Pancreas (tissue), 10 donors: ENCODE data around the gene NELL1. TPM values are rescaled to one million over a fixed set of nuclear protein-coding genes. Genes with fewer than 3 reads are reported as not detected.

Experiments used
- ATAC-seq, 4 donors: fragments of 200-7000 bp; cut with Tn5 transposase; one replicate each; pipeline versions ENCODE4 v1.8.0 to v1.9.1; 2020; ENCODE audit warnings: mild to moderate bottlenecking in 4 of 4, moderate library complexity in 4 of 4
- DNase-seq, 6 donors: peaks; one replicate each; pipeline ENCODE4 v3.0.0-alpha.2; 2020
- FAIRE-seq: peaks from 2 replicates; lab custom pipeline; 2012; peaks lifted over from hg19 to GRCh38; lab: Jason Lieb, UNC
- H3K27ac ChIP-seq, 4 donors: fragments of 200-600 bp; sonication (generic); 1 replicate in 3 of 4; 2 replicates in 1 of 4; pipeline versions ENCODE4 v1.5.0 to v1.8.0; 2020
- H3K27me3 ChIP-seq, 4 donors: fragments of 200-600 bp; one replicate each; pipeline ENCODE4 v1.8.0; 2021
- H3K36me3 ChIP-seq, 3 donors: fragments of 200-600 bp; sonication (generic) in 1 of 3; one replicate each; pipeline versions ENCODE4 v1.5.0 to v1.8.0; 2020 to 2021
- H3K4me1 ChIP-seq, 3 donors: fragments of 200-600 bp; one replicate each; pipeline ENCODE4 v1.8.0; 2021
- H3K4me3 ChIP-seq, 4 donors: fragments of 200-600 bp; sonication (generic) in 2 of 4; one replicate each; pipeline versions ENCODE4 v1.5.0 to v1.8.0; 2020 to 2021
- H3K9me3 ChIP-seq, 4 donors: fragments of 200-600 bp; one replicate each; pipeline ENCODE4 v1.8.0; 2021
- WGBS, 2 donors: extraction: QIAGEN DNeasy Blood & Tissue Kit; methylation state at CpG; one replicate each; pipeline ENCODE4 v1.1.7; 2013; 5-methylcytosine and 5-hydroxymethylcytosine counted together
- intact Hi-C, 3 donors: fragments of 100-400 bp; cut with DNase I; formaldehyde crosslinking; loops; one replicate each; pipeline versions ENCODE4 v1.11.1 to v1.14.2; 2022
- polyA plus RNA-seq, 2 donors: library from polyadenylated mRNA; stranded (reverse); fragments of 200-250 nt; gene quantifications; one replicate each; pipeline ENCODE4 v1.2.3, GENCODE V29; 2013
- total RNA-seq, 6 donors: library from RNA; stranded (reverse); fragmentation: NEBNext Ultra II Directional in 4 of 6; extraction: Animal tissue kit (Norgen Biotek cat#: 25700) in 4 of 6; gene quantifications; one replicate each; pipeline versions ENCODE4 v1.2.1 to v1.2.4, GENCODE V29; 2021 to 2023
- TF ChIP-seq, protein P1 (sequence below), 4 donors: fragments of 200-600 bp; sonication (generic) in 3 of 4; IDR thresholded peaks; one replicate each; pipeline versions ENCODE4 v1.5.0 to v1.8.0; 2021; ENCODE audit warnings: antibody characterized with exemption in 4 of 4
- donor health status: healthy with polysubstance abuse.
- donor health status: DM: no; HTN: no; CAD: no; lungs with moderate emphysema.
- donor health status: DM: no; HTN: no; CAD: no.
- donor health status: control.
- donor health status: control.
- donor health status: Bipolar disorder and iron deficiency.
- donor health status: DM: yes; HTN: yes; CAD: no.
- donor health status: DM: no; HTN: no; CAD: no.
- donor health status: DM: no; HTN: no; CAD: no.
- donor health status: DM: yes; HTN: yes; CAD: no.

The NELL1 gene
- total and polyA plus RNA-seq, 8 donors, result not detected

DNA sequence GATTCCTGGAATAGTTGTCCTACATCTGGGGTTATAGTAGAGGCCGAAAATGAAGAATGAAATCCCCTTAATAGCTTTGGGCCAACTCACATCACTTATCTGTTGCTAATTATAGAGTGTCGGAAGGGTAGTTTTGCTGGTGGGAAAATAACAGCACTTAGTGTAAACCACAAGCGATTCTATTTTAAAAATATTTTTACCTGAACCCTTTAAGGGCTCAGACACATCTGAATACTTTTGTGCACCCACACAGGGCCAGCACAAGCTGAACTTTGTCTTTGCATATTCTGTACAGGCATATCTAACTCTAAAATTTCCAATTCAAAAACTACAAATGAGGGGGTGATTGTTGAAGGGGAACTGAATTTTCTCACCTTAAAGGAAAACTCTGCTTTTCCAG, 42.4 kb upstream of the NELL1 start:
- no peak for FAIRE-seq
- H3K27ac ChIP-seq, result no peak overlapping the region
- no peaks in the 10 kb centered on the region for H3K27me3 ChIP-seq
- no peak for DNase-seq
- H3K4me1 ChIP-seq, result no peaks in the 10 kb centered on the region
- intact Hi-C loops, result no loop called here
- 55 to 57% methylated on average over 3 of the region's 3 CpGs for WGBS, 2 donors
- no peak overlapping the region for H3K4me3 ChIP-seq
- TF ChIP-seq, protein P1, sequence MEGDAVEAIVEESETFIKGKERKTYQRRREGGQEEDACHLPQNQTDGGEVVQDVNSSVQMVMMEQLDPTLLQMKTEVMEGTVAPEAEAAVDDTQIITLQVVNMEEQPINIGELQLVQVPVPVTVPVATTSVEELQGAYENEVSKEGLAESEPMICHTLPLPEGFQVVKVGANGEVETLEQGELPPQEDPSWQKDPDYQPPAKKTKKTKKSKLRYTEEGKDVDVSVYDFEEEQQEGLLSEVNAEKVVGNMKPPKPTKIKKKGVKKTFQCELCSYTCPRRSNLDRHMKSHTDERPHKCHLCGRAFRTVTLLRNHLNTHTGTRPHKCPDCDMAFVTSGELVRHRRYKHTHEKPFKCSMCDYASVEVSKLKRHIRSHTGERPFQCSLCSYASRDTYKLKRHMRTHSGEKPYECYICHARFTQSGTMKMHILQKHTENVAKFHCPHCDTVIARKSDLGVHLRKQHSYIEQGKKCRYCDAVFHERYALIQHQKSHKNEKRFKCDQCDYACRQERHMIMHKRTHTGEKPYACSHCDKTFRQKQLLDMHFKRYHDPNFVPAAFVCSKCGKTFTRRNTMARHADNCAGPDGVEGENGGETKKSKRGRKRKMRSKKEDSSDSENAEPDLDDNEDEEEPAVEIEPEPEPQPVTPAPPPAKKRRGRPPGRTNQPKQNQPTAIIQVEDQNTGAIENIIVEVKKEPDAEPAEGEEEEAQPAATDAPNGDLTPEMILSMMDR (IDR thresholded peaks at IDR 0.05), result no peak
- H3K36me3 ChIP-seq, result no peaks in the 10 kb centered on the region
- ATAC-seq, result no peak
- no peaks in the 10 kb centered on the region for H3K9me3 ChIP-seq

DNA sequence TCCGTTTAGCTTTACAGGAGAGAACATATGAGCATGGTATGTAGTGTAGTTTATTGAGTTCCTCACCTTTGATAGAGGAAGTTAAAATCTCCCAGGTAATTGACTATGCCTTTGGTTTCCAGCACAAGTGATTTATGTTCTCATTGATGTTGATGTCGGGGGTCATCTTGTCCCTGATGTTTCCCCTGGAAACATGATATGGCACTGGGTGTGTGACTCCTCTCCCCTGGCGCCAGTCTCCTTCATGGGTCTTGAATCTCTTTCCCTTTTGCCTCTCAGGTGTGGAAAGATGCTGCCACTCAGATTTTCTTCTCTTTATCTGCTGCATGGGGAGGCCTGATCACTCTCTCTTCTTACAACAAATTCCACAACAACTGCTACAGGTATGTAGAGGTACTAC, 41.7 kb upstream of the NELL1 start:
- TF ChIP-seq, protein P1 (IDR thresholded peaks at IDR 0.05), result no peak
- WGBS, 2 donors, result 29 to 70% methylated on average over 3 of the region's 3 CpGs
- no peak overlapping the region for H3K4me3 ChIP-seq
- intact Hi-C loops, result no loop called here
- no peak for ATAC-seq
- no peaks in the 10 kb centered on the region for H3K4me1 ChIP-seq
- H3K27me3 ChIP-seq, result no peaks in the 10 kb centered on the region
- FAIRE-seq, result no peak
- no peaks in the 10 kb centered on the region for H3K36me3 ChIP-seq
- H3K9me3 ChIP-seq, result no peaks in the 10 kb centered on the region
- no peak for DNase-seq
- no peak overlapping the region for H3K27ac ChIP-seq

DNA sequence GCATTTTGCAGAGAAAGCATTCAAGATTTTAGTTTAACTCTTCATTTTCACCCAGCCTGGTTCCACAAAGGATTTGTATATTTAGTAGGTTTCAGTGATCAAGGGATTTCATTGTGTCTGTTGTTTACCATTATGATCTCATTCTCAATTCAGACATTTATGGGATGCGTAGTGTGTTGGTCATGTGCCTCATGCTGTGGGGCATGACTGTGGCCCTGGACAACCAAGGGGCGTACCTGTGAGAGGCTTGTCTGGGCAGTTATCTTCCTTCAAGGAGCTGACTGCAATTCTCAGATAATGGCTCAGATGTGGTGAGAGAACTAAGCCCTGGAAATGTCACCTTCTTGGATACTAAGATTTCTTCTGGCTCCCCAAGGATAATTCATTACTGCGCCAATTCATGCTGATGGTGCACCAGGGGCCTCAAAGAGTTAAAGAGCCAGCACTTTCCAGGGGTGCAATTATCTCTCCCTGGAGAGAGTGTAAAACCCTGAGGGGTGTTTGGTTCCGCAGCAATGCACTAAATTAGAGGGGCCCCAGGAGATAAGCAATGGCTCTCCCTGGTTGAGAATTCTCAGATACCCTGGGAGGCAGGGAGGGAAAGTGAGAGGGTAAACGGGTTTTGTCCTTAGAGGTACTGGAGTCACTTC, 37.7 kb upstream of the NELL1 start:
- DNase-seq (no peak), ATAC-seq (no peak)

DNA sequence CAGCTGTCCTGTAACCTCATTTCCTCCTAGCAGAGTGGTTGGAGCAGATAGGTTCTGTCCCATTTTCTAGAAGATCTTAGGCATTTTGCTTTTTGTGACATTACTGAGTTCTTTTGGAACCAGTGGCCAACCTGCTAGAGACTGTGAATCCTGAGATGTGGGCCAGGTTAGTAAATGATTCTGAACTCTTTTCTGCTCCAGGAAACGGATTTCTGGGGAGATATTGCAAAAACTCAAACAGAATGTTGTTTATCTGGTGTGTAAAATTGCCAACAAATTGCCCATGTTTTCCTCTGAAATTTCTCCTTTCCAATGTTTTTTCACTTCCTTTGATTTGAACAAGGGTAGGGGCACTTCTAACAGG, 37.2 kb upstream of the NELL1 start:
- WGBS, 2 donors, result 13 to 17% methylated on average over 1 of the region's 1 CpG
- DNase-seq (no peak), ATAC-seq (no peak), FAIRE-seq (no peak)
- no peak overlapping the region for H3K27ac ChIP-seq
- no peak overlapping the region for H3K4me3 ChIP-seq
- intact Hi-C loops, result no loop called here
- H3K36me3 ChIP-seq, result no peaks in the 10 kb centered on the region
- no peaks in the 10 kb centered on the region for H3K9me3 ChIP-seq
- TF ChIP-seq, protein P1 (IDR thresholded peaks at IDR 0.05), result no peak
- no peaks in the 10 kb centered on the region for H3K27me3 ChIP-seq
- H3K4me1 ChIP-seq, result no peaks in the 10 kb centered on the region

More for the DNA sequence above, 37.7 kb upstream of the NELL1 start:
- Histone ChIP-seq H3K9me3 (no peaks in the 10 kb centered on the region), H3K36me3 (no peaks in the 10 kb centered on the region), H3K4me1 (no peaks in the 10 kb centered on the region), H3K27me3 (no peaks in the 10 kb centered on the region), H3K27ac (no peak overlapping the region), H3K4me3 (no peak overlapping the region)
- intact Hi-C loops, result no loop called here
- 74 to 83% methylated on average over 5 of the region's 5 CpGs for WGBS, 2 donors
- no peak for FAIRE-seq
- TF ChIP-seq, protein P1 (IDR thresholded peaks at IDR 0.05), result no peak

DNA sequence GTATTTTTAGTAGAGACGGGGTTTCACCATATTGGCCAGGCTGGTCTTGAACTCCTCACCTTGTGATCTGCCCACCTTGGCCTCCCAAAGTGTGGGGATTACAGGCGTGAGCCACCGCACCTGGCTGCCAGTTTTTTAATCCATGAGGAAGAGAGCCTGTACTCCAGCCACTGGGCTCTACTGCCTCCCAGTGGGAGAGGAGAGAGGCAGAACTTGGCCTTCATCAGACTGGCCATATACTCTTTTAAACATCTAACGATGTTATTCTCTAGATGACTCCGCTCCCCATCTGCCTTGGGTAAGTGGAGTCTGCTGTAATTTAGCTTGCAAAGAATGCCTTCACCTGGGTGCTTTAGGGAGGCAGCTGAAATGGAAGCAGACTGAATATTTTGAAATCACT, 35.3 kb upstream of the NELL1 start:
- H3K4me1 ChIP-seq, result no peaks in the 10 kb centered on the region
- DNase-seq, result no peak
- no peaks in the 10 kb centered on the region for H3K36me3 ChIP-seq
- no peak for FAIRE-seq
- H3K9me3 ChIP-seq, result no peaks in the 10 kb centered on the region
- no peaks in the 10 kb centered on the region for H3K27me3 ChIP-seq
- no peak for ATAC-seq
- WGBS, 2 donors, result 73 to 83% methylated on average over 5 of the region's 5 CpGs
- H3K27ac ChIP-seq, result no peak overlapping the region
- no peak overlapping the region for H3K4me3 ChIP-seq
- intact Hi-C loops, result no loop called here
- TF ChIP-seq, protein P1 (IDR thresholded peaks at IDR 0.05), result no peak
